ENCODE data around the gene PLSCR2.

PLSCR2 gene

DNA sequence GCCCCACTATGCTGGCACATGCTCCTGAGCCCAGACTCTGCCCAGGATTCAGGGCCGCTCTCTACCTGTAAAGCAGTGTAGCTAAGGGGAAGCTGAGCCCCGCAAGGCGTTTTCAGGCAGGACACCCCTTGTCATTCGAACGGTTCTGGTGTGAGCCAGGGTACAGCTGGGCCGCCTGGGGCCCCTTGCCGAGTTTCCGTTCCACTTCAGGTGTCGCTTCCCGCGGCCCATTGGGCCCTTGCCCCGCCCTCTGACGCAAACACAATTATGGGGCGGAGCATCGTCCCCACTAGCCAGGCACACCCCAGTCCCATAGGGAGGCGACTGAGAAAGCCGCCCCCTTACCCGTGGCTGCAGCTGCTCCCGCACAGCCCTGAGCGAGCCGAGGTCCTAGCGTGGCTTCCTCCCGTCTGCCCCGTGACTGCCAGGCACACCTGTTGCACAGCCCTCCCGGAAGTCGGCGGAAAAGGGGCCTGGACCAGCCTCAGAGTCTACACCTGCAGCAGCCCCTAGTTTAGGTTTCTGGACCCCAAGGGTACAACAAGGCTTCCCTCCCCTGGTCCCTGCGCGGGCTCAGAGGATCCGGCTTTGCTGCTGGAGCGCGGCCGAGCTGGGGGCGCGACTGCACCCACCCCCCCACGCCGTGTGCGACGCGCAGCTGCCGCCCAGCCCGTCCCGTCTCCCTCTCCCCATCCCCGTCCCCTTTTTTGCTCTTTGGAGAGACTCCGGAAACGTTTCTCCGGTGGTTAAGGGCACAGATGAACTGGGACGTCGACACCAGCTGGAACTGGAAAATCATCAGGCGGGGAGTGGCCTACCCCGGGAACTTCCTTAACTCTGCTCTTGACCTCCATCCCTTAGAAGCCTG lies at the start of gene PLSCR2:
TSS of gene PLSCR2 (minus strand) at position 412 of the 868 bp plus-strand sequence. CDS start 9,657 bp downstream, outside the sequence.
- no peaks in the 10 kb centered on the region for H3K79me2 ChIP-seq (ENCODE audit: insufficient read depth, low read length)
- peak within 1 kb of the TSS; percentile 16 for H3K4me3 ChIP-seq (ENCODE audit: insufficient read depth, low read length, poor library complexity, severe bottlenecking)
- peak within 1 kb of the TSS; percentile 41 for H3K4me2 ChIP-seq (ENCODE audit: low read depth, low read length, poor library complexity, severe bottlenecking)
- TF ChIP-seq EZH2phosphoT487 (conservative IDR thresholded peaks at IDR 0.05; ENCODE audit: low read length) = no peak
- TF ChIP-seq, protein P1, sequence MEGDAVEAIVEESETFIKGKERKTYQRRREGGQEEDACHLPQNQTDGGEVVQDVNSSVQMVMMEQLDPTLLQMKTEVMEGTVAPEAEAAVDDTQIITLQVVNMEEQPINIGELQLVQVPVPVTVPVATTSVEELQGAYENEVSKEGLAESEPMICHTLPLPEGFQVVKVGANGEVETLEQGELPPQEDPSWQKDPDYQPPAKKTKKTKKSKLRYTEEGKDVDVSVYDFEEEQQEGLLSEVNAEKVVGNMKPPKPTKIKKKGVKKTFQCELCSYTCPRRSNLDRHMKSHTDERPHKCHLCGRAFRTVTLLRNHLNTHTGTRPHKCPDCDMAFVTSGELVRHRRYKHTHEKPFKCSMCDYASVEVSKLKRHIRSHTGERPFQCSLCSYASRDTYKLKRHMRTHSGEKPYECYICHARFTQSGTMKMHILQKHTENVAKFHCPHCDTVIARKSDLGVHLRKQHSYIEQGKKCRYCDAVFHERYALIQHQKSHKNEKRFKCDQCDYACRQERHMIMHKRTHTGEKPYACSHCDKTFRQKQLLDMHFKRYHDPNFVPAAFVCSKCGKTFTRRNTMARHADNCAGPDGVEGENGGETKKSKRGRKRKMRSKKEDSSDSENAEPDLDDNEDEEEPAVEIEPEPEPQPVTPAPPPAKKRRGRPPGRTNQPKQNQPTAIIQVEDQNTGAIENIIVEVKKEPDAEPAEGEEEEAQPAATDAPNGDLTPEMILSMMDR (IDR thresholded peaks at IDR 0.05; ENCODE audit: insufficient read depth, low read length, poor library complexity, severe bottlenecking) = no peak
- H3K9me3 ChIP-seq (ENCODE audit: insufficient read depth, low read length) = no peaks in the 10 kb centered on the region
- H4K20me1 ChIP-seq (ENCODE audit: low read depth, low read length) = no peaks in the 10 kb centered on the region
- no peaks in the 10 kb centered on the region for H3K27me3 ChIP-seq (ENCODE audit: low read length)
- H3K9me2 ChIP-seq (replicated peaks; ENCODE audit: insufficient read depth, low read length) = no peaks in the 10 kb centered on the region
- H3K9ac ChIP-seq (ENCODE audit: low read length) = peak within 1 kb of the TSS; percentile 22; the same call in 1 of the 2 replicates
- H2AFZ ChIP-seq (ENCODE audit: low read depth, low read length, severe bottlenecking) = peak within 1 kb of the TSS; percentile 92
- H3K27ac ChIP-seq (ENCODE audit: low read depth, low read length) = no peak within 1 kb of the TSS
- H3K36me3 ChIP-seq (ENCODE audit: low read length) = no peaks in the 10 kb centered on the region
- no peaks in the 10 kb centered on the region for H3F3A ChIP-seq (ENCODE audit: insufficient read depth)

GRCh38 chr3:146517684-146518435 lies 48.5 kb upstream of the PLSCR2 start:
- Histone ChIP-seq H3K9ac (ENCODE audit: low read length) (no peak overlapping the region), H3K79me2 (ENCODE audit: insufficient read depth, low read length) (no peaks in the 10 kb centered on the region), H3K4me3 (ENCODE audit: insufficient read depth, low read length, poor library complexity, severe bottlenecking) (no peak overlapping the region), H2AFZ (ENCODE audit: low read depth, low read length, severe bottlenecking) (no peak overlapping the region), H3K9me3 (ENCODE audit: insufficient read depth, low read length) (no peaks in the 10 kb centered on the region), H3K27ac (ENCODE audit: low read depth, low read length) (no peak overlapping the region), H3K27me3 (ENCODE audit: low read length) (no peaks in the 10 kb centered on the region), H3K9me2 (replicated peaks; ENCODE audit: insufficient read depth, low read length) (no peaks in the 10 kb centered on the region), H3K36me3 (ENCODE audit: low read length) (no peaks in the 10 kb centered on the region), H3F3A (ENCODE audit: insufficient read depth) (no peaks in the 10 kb centered on the region), H4K20me1 (ENCODE audit: low read depth, low read length) (no peaks in the 10 kb centered on the region), H3K4me2 (ENCODE audit: low read depth, low read length, poor library complexity, severe bottlenecking) (no peak overlapping the region)
- TF ChIP-seq, protein P1 (IDR thresholded peaks at IDR 0.05; ENCODE audit: insufficient read depth, low read length, poor library complexity, severe bottlenecking) = no peak
- TF ChIP-seq EZH2phosphoT487 (conservative IDR thresholded peaks at IDR 0.05; ENCODE audit: low read length) = no peak

DNA sequence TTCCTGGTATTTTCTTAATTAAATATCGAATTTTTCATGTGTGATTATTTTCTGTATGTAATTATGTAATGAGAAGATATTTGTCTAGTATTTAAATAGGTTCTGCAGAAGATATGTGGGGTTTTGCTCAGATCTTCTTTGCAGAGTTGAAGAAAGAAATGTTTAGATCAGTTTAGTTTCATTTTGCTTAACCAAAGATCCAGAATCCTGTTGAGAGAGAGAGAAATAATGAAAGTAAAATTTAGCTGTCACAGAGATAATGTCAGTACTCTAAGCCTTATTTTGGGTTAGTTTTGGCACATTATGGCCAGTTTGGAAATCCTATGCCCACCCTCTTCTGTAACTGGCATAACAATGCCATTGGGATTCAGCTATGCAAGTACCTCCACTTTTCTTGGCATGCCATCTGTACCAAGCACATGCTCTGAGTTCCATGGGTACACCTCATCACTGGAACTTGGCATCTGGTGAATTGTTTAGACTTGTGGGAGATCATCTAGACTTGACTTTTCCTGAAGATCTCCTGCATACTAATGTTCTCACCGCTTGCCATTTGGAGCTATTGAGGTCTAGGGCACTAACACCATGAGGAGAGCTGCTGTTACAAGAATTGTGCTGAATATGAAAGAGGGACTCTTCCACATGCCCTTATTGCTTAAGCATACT lies 44.2 kb upstream of the PLSCR2 start:
- Histone ChIP-seq H3K79me2 (ENCODE audit: insufficient read depth, low read length) (no peaks in the 10 kb centered on the region), H3K9me3 (ENCODE audit: insufficient read depth, low read length) (no peaks in the 10 kb centered on the region), H3K9me2 (replicated peaks; ENCODE audit: insufficient read depth, low read length) (no peaks in the 10 kb centered on the region), H3K27me3 (ENCODE audit: low read length) (no peaks in the 10 kb centered on the region), H3K9ac (ENCODE audit: low read length) (no peak overlapping the region), H3K4me2 (ENCODE audit: low read depth, low read length, poor library complexity, severe bottlenecking) (no peak overlapping the region), H2AFZ (ENCODE audit: low read depth, low read length, severe bottlenecking) (no peak overlapping the region), H3F3A (ENCODE audit: insufficient read depth) (no peaks in the 10 kb centered on the region), H4K20me1 (ENCODE audit: low read depth, low read length) (no peaks in the 10 kb centered on the region), H3K27ac (ENCODE audit: low read depth, low read length) (no peak overlapping the region), H3K4me3 (ENCODE audit: insufficient read depth, low read length, poor library complexity, severe bottlenecking) (no peak overlapping the region), H3K36me3 (ENCODE audit: low read length) (no peaks in the 10 kb centered on the region)
- TF ChIP-seq EZH2phosphoT487 (conservative IDR thresholded peaks at IDR 0.05; ENCODE audit: low read length) = no peak
- TF ChIP-seq, protein P1 (IDR thresholded peaks at IDR 0.05; ENCODE audit: insufficient read depth, low read length, poor library complexity, severe bottlenecking) = no peak
